Hematopoietic multipotent progenitor cell treated with erythropoietin and hydrocortisone succinate and interleukin-3 and kit ligand, for 8 days (in vitro differentiated cells): ENCODE measurements around the gene RAB3C.
A peak's percentile ranks its signal among the peaks of the same experiment; 100 is the strongest.
"Not testable (repeated sequence)": the region's sequence is repeated elsewhere in the genome, so short reads cannot be mapped to it uniquely, and the experiment has no call there.

Experiments
- DNase-seq: peaks from one replicate; pipeline ENCODE4 v3.0.0-alpha.2; 2015

The RAB3C gene

DNA sequence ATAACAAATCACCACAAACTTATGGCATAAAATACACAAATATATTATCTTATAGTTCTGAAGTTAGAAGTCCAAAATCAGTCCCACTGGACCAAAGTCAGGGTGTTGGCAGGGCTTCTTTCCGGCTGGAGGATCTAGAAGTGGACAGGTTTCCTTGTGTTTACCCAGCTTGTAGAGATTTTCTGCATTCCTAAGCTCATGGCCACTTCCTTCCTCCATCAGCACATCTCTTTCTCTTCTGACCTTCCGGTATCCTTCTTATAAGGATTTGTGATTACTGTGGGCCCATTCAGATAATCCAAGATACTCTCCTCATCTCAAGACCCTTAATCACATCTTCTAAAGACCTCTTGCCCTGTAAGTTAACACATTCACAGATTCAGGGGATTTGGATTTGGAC, 97.6 kb downstream of the RAB3C start:
- DNase-seq: no peak

GRCh38 chr5:58681943-58682342, 99.1 kb downstream of the RAB3C start:
- no peak for DNase-seq

DNA sequence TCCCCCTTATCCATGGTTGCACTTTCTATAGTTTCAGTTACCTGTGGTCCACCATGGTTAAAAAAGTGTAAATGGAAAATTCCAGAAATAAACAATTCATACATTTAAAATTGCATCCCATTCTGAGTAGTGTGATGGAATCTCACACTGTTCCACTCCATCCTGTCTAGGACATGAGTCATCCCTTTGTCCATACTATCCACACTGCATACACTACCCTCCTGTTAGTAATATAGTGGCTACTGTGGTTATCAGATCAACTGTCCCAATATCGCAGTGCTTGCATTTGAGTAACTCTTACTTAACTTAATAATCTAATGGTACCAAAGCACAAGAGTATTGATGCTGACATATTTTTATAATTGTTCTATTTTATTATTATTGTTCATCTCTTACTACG, 100.7 kb downstream of the RAB3C start:
- no peak for DNase-seq

- DNase-seq: no peak
Measured at GRCh38 chr5:58687079-58687478, 104.2 kb downstream of the RAB3C start.

DNA sequence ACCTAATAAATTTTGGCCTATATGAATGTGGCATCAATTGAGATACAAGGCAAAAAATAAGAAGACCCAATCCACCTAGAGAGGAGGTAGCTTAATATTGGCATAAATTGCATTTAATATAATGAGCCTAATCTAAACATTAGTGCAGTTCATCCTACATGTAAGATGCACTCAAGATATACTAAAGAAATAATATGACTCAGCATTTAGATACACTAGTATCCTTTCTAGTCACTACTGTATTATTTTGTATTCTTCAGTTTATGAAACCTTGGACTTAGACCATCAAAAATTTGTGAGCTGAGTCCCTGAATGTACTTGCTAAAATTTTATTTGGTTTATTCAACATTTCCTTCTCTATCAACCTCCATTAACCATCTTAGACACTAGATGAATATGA, 104.7 kb downstream of the RAB3C start:
- no peak for DNase-seq

GRCh38 chr5:58699088-58699761, 116.3 kb downstream of the RAB3C start:
- not testable (repeated sequence) for DNase-seq

DNA sequence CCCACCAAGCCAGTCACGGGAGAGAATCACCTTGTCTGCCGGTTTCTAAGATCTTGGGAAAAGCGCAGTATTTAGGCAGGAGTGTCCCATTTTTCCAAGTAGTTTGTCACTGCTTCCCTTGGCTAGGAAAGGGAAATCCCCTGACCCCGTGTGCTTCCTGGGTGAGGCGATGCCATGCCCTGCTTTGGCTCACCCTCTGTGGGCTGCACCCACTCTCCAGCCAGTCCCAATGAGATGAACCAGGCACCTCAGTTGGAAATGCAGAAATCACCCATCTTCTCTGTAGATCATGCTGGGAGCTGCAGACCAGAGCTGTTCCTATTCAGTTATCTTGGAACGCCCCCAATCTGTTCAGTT, 116.9 kb downstream of the RAB3C start:
- no peak for DNase-seq

DNA sequence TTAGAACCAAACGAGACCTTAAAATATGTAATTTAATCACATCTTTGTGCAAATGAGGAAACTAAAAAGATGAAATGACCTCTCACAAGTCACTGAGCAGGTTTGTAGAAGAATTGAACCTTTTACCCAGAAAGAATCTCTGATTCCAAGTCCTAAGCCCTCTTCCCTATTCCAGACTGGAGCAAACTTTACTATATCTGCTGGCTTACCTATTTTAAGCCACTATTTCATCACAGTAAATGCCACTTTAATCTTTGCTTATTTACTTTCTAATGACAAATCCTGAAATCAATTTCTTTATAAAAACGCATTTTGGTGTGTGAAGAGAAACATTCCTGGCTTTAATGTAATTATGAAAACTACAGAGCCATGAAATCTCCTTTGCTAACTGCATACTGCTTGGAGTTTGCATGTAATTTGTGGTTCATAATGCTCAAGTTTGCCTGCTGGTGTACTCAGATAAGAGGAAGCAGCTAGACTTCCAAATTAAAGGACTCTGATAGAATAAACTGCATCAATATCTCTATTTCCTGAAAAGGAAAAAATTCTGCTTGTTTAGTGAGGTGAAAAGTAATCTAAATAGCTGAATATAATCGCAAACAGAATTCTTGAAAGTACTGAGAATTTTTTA, 121.2 kb downstream of the RAB3C start:
- peak; percentile 53 for DNase-seq

GRCh38 chr5:58706736-58707135, 123.9 kb downstream of the RAB3C start:
- DNase-seq: no peak

GRCh38 chr5:58708456-58708855, 125.6 kb downstream of the RAB3C start:
- no peak for DNase-seq

DNA sequence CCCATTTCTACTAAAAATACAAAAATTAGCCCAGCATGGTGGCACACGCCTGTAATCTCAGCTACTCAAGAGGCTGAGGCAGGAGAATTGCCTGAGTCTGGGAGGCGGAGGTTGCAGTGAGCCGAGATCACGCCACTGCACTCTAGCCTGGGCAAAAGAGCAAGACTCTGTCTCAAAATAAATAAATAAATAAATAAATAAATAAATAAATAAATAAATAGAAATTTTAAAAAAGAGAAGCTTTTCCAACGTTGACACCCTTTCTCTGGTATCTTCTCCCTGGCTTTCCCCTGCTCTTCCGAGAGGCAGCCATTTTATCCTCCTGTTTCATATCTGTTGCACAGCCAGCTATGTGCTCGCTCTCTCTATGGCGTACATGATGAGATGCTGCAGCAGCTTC, 127.5 kb downstream of the RAB3C start:
- DNase-seq: not testable (repeated sequence)

- DNase-seq: no peak
Measured at GRCh38 chr5:58710871-58711270, 128.0 kb downstream of the RAB3C start.

GRCh38 chr5:58711965-58712364, 129.1 kb downstream of the RAB3C start:
- no peak for DNase-seq

- no peak for DNase-seq
Measured at GRCh38 chr5:58714046-58714445, 131.2 kb downstream of the RAB3C start.

DNA sequence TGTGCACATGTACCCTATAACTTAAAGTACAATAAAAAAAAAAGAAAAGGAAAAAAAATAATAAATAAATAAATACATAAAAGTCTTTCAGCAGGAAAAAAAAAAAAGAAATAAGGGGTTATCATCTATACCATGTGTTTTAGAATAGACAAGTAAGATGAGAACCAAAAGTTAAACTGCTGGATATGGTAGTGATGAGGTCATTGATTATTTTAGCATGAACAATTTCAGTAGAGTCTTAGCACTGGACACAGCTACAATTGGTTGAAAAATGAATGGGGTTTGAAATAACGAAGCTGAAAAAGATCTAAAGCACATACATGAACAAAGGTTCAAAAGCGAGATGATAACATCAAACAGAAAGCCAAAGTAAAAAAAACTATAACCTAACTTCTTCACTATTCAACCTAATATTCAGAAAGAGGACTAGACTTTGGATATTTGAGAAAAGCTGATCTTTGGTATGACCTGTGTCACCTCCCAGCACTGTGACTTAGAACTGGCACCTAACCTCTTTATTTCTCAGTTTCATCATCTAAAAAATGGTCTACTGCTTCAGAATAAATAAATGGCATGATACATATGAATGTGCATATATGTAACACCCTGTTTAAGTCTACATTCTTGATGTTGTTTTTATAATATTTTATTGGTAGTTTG, 133.3 kb downstream of the RAB3C start:
- DNase-seq: no peak

- no peak for DNase-seq
Measured at GRCh38 chr5:58716713-58717112, 133.8 kb downstream of the RAB3C start.

DNA sequence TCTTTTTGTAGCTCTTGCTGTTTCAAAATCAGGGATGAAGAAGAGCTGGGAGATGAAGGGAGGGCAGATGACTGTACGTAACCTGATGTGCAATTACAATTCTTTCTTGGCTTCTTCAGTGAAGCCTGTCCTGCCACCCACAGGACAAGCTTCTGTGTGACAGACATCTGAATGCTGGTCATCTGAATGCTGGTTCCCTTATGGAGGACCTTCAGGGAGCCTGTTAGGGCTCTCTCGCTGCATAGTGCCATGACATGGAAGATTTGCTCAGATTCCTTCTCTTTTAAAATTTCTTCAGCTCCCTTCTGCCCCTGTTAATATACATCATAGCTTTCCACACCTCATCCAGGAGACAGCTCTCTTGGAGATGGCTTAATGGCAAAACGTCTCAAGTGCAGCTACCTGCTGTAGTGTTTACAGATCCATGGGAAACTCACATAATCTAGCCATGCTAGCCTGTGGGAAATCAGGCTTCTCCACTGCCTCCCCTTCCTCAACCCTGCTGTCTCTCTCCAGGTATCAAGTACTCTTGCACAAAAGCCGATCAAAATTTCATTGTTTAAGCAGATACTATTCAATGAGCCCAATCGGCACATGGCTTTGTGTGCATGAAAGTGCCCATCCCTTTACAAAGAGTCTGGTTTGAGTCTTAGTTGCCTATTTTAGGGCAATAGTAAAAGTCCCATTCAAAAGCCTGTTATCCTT, 134.6 kb downstream of the RAB3C start:
- DNase-seq: no peak

GRCh38 chr5:58718269-58718978, 135.5 kb downstream of the RAB3C start:
- no peak for DNase-seq

DNA sequence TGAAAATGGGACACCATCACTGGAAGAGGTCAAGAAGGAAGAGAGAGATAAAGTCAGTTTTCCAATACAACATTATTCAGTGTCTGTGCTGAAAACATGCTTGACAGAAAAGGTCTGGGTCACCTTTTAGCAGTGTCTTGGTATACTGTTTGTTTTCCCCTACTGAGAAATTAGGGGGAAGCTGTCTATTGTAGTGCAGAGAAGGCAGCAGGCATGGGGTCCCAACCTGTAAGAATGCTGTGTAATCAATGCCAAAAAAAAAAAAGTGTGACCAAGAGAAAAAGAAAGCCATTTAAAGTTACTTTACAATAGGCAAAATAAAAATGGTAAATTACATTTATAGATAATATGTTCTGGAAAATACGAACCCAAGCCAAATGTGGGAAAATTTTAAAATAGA, 139.3 kb downstream of the RAB3C start:
- DNase-seq: no peak

- DNase-seq: no peak
Measured at GRCh38 chr5:58724992-58725391, 142.1 kb downstream of the RAB3C start.

DNA sequence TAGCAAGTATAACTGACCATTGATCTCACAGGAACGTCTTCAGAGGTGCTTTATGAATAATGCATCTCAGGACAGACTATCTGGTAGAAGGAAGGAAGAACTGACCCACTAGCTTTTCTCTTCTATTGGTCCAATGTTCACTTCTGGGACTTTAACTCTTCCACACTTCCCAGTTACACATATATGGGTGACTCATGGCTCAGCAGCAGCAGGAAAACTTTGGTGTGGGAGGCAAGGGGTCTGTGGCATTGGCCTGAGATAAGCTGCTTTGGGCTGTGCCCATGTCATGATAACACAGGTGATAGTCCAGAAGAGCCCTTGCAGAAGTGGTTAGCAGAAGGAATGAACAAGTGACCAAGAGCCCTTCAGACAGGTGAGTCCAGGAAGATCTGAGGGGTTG, 148.8 kb downstream of the RAB3C start:
- DNase-seq: no peak

DNA sequence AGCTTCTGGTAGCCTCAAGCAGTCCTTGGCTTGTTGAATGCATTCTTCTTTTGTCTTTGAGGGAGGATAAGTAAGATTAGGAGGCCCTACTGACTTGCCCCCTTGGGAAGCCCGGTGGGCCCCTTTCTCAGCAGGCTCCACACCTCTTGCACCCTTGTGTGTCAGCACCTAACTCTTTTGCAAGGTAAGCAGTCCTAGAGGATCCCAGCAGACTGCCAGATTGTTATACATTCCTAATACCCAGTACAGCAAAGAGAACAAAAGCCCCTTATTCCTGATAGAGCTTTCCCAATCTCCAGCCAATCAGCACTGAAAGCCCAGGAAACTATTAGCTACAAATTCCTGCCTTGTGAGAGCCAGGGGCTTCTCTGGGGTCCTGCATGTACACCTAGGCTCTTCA, 152.8 kb downstream of the RAB3C start:
- no peak for DNase-seq

DNA sequence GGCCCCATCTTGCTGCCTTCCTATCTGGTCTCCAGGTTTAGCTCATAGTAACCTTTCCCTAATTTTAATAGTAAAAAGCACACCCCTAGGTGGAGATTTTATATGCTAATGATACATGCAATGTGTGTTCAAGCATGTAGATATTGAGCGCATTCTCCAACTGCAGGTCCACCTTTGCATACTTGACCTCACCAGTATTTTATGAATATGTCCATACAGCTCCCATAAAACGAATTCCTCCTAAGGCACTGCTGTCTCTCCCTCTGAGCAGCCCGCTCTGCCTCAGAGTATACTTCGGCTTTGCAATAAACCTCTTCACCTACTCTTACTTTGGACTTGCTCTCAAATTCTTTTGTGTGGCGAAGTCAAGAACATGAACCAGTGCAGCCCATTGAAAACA, 153.3 kb downstream of the RAB3C start:
- no peak for DNase-seq
